Psoas muscle (tissue), 8 donors: ENCODE measurements around the gene SETBP1. TPM values are rescaled to one million over a fixed set of nuclear protein-coding genes. Genes with fewer than 3 reads are reported as not detected.

Experiments used
- ATAC-seq, 4 donors: fragments of 200-7000 bp; cut with Tn5 transposase; one replicate each; pipeline ENCODE4 v1.9.1; 2020; ENCODE audit warnings: moderate library complexity in 3 of 4, mild to moderate bottlenecking in 2 of 4
- DNase-seq, 2 donors: peaks; one replicate each; pipeline ENCODE4 v3.0.0-alpha.2; 2020
- H3K27ac ChIP-seq: fragments of 200-600 bp; one replicate; pipeline ENCODE4 v1.8.0; 2022
- H3K27me3 ChIP-seq, 3 donors: fragments of 200-600 bp in 1 of 3; one replicate each; pipeline versions ENCODE4 v1.6.1 to v1.8.0; 2013 to 2022; ENCODE audit warnings: low read length in 2 of 3, mild to moderate bottlenecking in 2 of 3, moderate library complexity in 1 of 3; ENCODE audit not compliant: insufficient read depth in 3 of 3
- H3K36me3 ChIP-seq, 2 donors: fragments of 200-600 bp in 1 of 2; one replicate each; pipeline versions ENCODE4 v1.6.1 to v1.8.0; 2013 to 2022; ENCODE audit warnings: low read depth in 1 of 2, mild to moderate bottlenecking in 1 of 2, moderate library complexity in 1 of 2; ENCODE audit not compliant: insufficient read depth in 1 of 2
- H3K4me1 ChIP-seq: fragments of 200-600 bp; one replicate; pipeline ENCODE4 v1.8.0; 2022
- H3K4me3 ChIP-seq: fragments of 200-600 bp; one replicate; pipeline ENCODE4 v1.8.0; 2022; ENCODE audit warnings: mild to moderate bottlenecking
- H3K9me3 ChIP-seq: fragments of 200-600 bp; one replicate; pipeline ENCODE4 v1.8.0; 2022
- CTCF ChIP-seq: fragments of 200-600 bp; IDR thresholded peaks from one replicate; pipeline ENCODE4 v1.8.0; 2022; ENCODE audit warnings: antibody characterized with exemption
- WGBS, 3 donors: extraction: QIAGEN DNeasy Blood & Tissue Kit; methylation state at CpG; one replicate each; pipeline versions ENCODE4 v1.1.6 to v1.1.7; 2013; 5-methylcytosine and 5-hydroxymethylcytosine counted together
- intact Hi-C, 2 donors: fragments of 100-400 bp; cut with DNase I; formaldehyde crosslinking; loops; one replicate each; pipeline versions ENCODE4 v1.11.0 to v1.14.2; 2022
- polyA plus RNA-seq, 3 donors: library from polyadenylated mRNA; stranded (reverse); fragments of 200-250 nt; gene quantifications; one replicate each; pipeline ENCODE4 v1.2.3, GENCODE V29; 2013
- total RNA-seq, 4 donors: library from RNA; stranded (reverse); fragmentation: NEBNext Ultra II Directional in 2 of 4; extraction: Animal tissue kit (Norgen Biotek cat#: 25700) in 2 of 4; gene quantifications; one replicate each; pipeline versions ENCODE4 v1.2.1 to v1.2.4, GENCODE V29; 2021 to 2023
- donor health status: healthy with polysubstance abuse.
- donor health status: DM: no; HTN: no; CAD: no; lungs with moderate emphysema.
- donor health status: Bipolar disorder and iron deficiency.
- donor health status: healthy.
- donor health status: DM: yes; HTN: yes; CAD: no.
- donor health status: DM: no; HTN: no; CAD: no.
- donor health status: DM: no; HTN: no; CAD: no.
- donor health status: DM: yes; HTN: yes; CAD: no.

Gene SETBP1
- total and polyA plus RNA-seq, 7 donors, result 0.61 to 21.0 (median 10.5) TPM

- peaks cover 32% of the 10 kb centered on the region for H3K4me1 ChIP-seq
- no peaks in the 10 kb centered on the region for H3K36me3 ChIP-seq
- WGBS, 3 donors, result 52 to 60% (median 59%) methylated on average over 9 of the region's 9 CpGs
- H3K27ac ChIP-seq, result no peak overlapping the region
- no peak for TF ChIP-seq CTCF
- no peak overlapping the region for H3K4me3 ChIP-seq
- intact Hi-C loops, result no loop called here
- H3K27me3 ChIP-seq, result no peaks in the 10 kb centered on the region
- DNase-seq (no peak), ATAC-seq (no peak)
- H3K9me3 ChIP-seq, result no peaks in the 10 kb centered on the region
These were observed 168.1 kb downstream of the SETBP1 start for GRCh38 chr18:44848644-44849335.

- no peak for DNase-seq
- no peaks in the 10 kb centered on the region for H3K9me3 ChIP-seq
- no peak for ATAC-seq
These were observed 168.7 kb downstream of the SETBP1 start for GRCh38 chr18:44849361-44849760.

GRCh38 chr18:44850001-44850400, 169.3 kb downstream of the SETBP1 start:
- intact Hi-C loops, result no loop called here
- Histone ChIP-seq H3K27ac (no peak overlapping the region), H3K27me3 (no peaks in the 10 kb centered on the region), H3K36me3 (no peaks in the 10 kb centered on the region), H3K4me1 (peaks cover 23% of the 10 kb centered on the region), H3K9me3 (no peaks in the 10 kb centered on the region), H3K4me3 (no peak overlapping the region)
- no peak for TF ChIP-seq CTCF
- 77 to 84% (median 81%) methylated on average over 2 of the region's 2 CpGs for WGBS, 3 donors
- DNase-seq (no peak), ATAC-seq (no peak)

More at GRCh38 chr18:44849361-44849760, 168.7 kb downstream of the SETBP1 start:
- no peak for TF ChIP-seq CTCF
- no peaks in the 10 kb centered on the region for H3K27me3 ChIP-seq
- H3K4me1 ChIP-seq, result peaks cover 30% of the 10 kb centered on the region
- WGBS, 3 donors, result 79 to 84% (median 79%) methylated on average over 6 of the region's 6 CpGs
- H3K4me3 ChIP-seq, result no peak overlapping the region
- intact Hi-C loops, result no loop called here
- no peaks in the 10 kb centered on the region for H3K36me3 ChIP-seq
- no peak overlapping the region for H3K27ac ChIP-seq

GRCh38 chr18:44851856-44852621, 171.4 kb downstream of the SETBP1 start:
- ATAC-seq (no peak), DNase-seq (no peak)
- peaks cover 36% of the 10 kb centered on the region for H3K4me1 ChIP-seq
- no peak for TF ChIP-seq CTCF
- H3K4me3 ChIP-seq, result no peak overlapping the region
- intact Hi-C loops, result no loop called here
- 68 to 82% (median 72%) methylated on average over 13 of the region's 13 CpGs for WGBS, 3 donors
- H3K9me3 ChIP-seq, result no peaks in the 10 kb centered on the region
- H3K36me3 ChIP-seq, result no peaks in the 10 kb centered on the region
- peak overlapping the region; percentile 78 for H3K27ac ChIP-seq
- no peaks in the 10 kb centered on the region for H3K27me3 ChIP-seq
